ENCODE results near the gene SNAP47.

The SNAP47 gene

DNA sequence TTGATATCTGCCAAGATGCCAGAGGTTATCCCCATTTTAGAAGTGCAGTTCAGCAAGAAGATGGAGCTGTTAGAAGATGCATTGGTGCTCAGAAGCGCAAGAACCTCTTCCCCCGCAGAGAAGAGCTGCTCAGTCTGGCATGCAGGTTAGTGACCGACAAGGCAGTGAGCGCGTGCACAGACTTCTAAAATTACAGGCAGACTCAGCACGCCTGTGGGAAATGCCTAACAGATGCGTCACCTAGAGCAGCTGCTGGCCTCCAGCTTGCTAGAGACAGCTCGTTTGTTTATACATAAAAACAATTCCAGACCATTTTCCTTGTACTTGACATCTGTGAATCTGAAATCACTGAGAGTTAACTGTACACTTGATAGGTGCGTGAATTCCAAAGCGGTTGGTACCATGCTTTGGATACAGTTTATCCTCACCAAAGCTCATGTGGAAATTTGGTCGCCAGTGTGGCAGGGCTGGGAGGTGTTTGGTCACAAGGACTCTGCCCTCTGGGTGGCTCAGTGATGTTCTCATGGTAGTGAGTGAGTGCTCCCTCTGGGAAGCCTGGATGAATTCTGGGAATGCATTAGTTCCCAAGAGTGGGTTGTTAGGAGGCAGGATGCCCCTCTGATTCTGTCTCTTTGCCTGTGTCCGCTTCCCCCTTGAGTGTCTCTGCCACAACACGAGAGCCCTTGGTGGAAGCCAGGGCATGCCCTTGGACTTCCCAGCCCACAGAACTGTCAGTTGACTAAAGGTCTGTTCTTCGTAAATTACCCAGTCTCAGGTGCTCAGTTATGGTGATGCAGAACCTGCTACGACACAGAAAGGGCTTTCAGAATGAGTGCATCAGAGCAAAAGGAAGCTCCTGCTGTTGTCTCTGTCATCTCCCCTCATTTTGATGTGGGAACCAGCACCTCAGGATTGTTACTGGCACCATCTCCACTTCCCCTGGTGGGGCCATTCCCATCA is 24.4 kb downstream of the SNAP47 start:
- Histone ChIP-seq H3K9ac (ENCODE audit: low read length) (no peak overlapping the region), H3K4me3 (ENCODE audit: low read depth, low read length, poor library complexity, severe bottlenecking) (no peak overlapping the region), H3K27me3 (ENCODE audit: insufficient read depth, low read length) (no peaks in the 10 kb centered on the region), H3K4me2 (ENCODE audit: low read length) (no peak overlapping the region), H3F3A (ENCODE audit: insufficient read depth, low read length) (no peaks in the 10 kb centered on the region), H3K4me1 (ENCODE audit: insufficient read depth, low read length, severe bottlenecking) (peaks cover 4% of the 10 kb centered on the region), H3K27ac (ENCODE audit: low read depth, low read length, poor library complexity, severe bottlenecking) (no peak overlapping the region), H3K9me2 (ENCODE audit: low read depth, low read length) (no peaks in the 10 kb centered on the region), H3K9me3 (ENCODE audit: low read length) (no peaks in the 10 kb centered on the region), H2AFZ (ENCODE audit: low read length) (no peak overlapping the region), H3K36me3 (ENCODE audit: insufficient read depth, low read length) (peaks cover 51% of the 10 kb centered on the region), H3K79me2 (ENCODE audit: insufficient read depth, low read length) (no peaks in the 10 kb centered on the region), H4K20me1 (ENCODE audit: insufficient read depth, low read length) (no peaks in the 10 kb centered on the region)
- no peak for TF ChIP-seq EZH2 (IDR thresholded peaks at IDR 0.05; ENCODE audit: borderline replicate concordance, low read length)
- TF ChIP-seq, protein P1, sequence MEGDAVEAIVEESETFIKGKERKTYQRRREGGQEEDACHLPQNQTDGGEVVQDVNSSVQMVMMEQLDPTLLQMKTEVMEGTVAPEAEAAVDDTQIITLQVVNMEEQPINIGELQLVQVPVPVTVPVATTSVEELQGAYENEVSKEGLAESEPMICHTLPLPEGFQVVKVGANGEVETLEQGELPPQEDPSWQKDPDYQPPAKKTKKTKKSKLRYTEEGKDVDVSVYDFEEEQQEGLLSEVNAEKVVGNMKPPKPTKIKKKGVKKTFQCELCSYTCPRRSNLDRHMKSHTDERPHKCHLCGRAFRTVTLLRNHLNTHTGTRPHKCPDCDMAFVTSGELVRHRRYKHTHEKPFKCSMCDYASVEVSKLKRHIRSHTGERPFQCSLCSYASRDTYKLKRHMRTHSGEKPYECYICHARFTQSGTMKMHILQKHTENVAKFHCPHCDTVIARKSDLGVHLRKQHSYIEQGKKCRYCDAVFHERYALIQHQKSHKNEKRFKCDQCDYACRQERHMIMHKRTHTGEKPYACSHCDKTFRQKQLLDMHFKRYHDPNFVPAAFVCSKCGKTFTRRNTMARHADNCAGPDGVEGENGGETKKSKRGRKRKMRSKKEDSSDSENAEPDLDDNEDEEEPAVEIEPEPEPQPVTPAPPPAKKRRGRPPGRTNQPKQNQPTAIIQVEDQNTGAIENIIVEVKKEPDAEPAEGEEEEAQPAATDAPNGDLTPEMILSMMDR (IDR thresholded peaks at IDR 0.05; ENCODE audit: low read length) = no peak

- Histone ChIP-seq H3K27ac (ENCODE audit: low read depth, low read length, poor library complexity, severe bottlenecking) (no peak overlapping the region), H3K27me3 (ENCODE audit: insufficient read depth, low read length) (no peaks in the 10 kb centered on the region), H3F3A (ENCODE audit: insufficient read depth, low read length) (no peaks in the 10 kb centered on the region), H3K4me1 (ENCODE audit: insufficient read depth, low read length, severe bottlenecking) (peaks cover 4% of the 10 kb centered on the region), H3K9me3 (ENCODE audit: low read length) (no peaks in the 10 kb centered on the region), H3K4me2 (ENCODE audit: low read length) (no peak overlapping the region), H3K4me3 (ENCODE audit: low read depth, low read length, poor library complexity, severe bottlenecking) (no peak overlapping the region), H3K9me2 (ENCODE audit: low read depth, low read length) (no peaks in the 10 kb centered on the region), H3K36me3 (ENCODE audit: insufficient read depth, low read length) (peaks cover 51% of the 10 kb centered on the region), H3K79me2 (ENCODE audit: insufficient read depth, low read length) (no peaks in the 10 kb centered on the region), H3K9ac (ENCODE audit: low read length) (no peak overlapping the region), H4K20me1 (ENCODE audit: insufficient read depth, low read length) (no peaks in the 10 kb centered on the region), H2AFZ (ENCODE audit: low read length) (no peak overlapping the region)
- TF ChIP-seq EZH2 (IDR thresholded peaks at IDR 0.05; ENCODE audit: borderline replicate concordance, low read length) = no peak
- TF ChIP-seq, protein P1 (IDR thresholded peaks at IDR 0.05; ENCODE audit: low read length) = no peak
These were observed 25.1 kb downstream of the SNAP47 start for GRCh38 chr1:227760377-227760776.

DNA sequence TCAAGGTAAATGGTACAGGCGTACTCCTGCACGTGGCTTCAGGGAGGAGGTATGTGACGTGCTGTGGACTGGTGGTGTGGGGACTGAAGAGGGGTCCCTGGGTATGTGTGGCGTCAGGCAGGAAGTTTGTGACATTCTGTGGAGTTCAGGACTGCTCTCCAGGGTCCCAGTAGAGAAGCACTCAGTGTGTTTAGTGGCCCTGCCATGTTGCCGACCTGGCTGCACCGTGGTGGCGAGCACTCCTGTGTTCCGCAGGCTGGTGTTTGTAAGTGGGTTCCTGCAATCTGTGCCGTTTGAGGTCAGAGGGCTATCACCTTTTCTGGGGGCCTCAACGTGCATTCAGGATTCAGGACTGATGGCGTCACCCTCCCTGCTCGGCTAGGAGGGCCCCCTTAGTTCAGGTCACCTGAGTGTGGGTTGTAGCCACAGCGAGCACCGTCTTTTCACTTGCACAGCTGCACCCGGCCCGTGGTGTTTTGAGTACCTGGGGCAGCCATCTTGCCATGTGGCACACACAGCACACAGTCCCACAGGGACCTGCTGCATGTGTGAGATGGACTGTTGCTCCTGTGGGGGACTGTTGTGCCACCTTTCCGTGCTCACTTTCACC is 26.5 kb downstream of the SNAP47 start:
- no peak overlapping the region for H3K4me2 ChIP-seq (ENCODE audit: low read length)
- no peaks in the 10 kb centered on the region for H4K20me1 ChIP-seq (ENCODE audit: insufficient read depth, low read length)

More for the DNA sequence above, 26.5 kb downstream of the SNAP47 start:
- TF ChIP-seq, protein P1 (IDR thresholded peaks at IDR 0.05; ENCODE audit: low read length) = no peak
- TF ChIP-seq EZH2 (IDR thresholded peaks at IDR 0.05; ENCODE audit: borderline replicate concordance, low read length) = no peak
- Histone ChIP-seq H3K79me2 (ENCODE audit: insufficient read depth, low read length) (no peaks in the 10 kb centered on the region), H3K4me3 (ENCODE audit: low read depth, low read length, poor library complexity, severe bottlenecking) (no peak overlapping the region), H3K9ac (ENCODE audit: low read length) (no peak overlapping the region), H3K4me1 (ENCODE audit: insufficient read depth, low read length, severe bottlenecking) (peaks cover 4% of the 10 kb centered on the region), H3K36me3 (ENCODE audit: insufficient read depth, low read length) (peaks cover 45% of the 10 kb centered on the region), H3K27me3 (ENCODE audit: insufficient read depth, low read length) (no peaks in the 10 kb centered on the region), H3K27ac (ENCODE audit: low read depth, low read length, poor library complexity, severe bottlenecking) (no peak overlapping the region), H3F3A (ENCODE audit: insufficient read depth, low read length) (no peaks in the 10 kb centered on the region), H2AFZ (ENCODE audit: low read length) (no peak overlapping the region), H3K9me3 (ENCODE audit: low read length) (no peaks in the 10 kb centered on the region), H3K9me2 (ENCODE audit: low read depth, low read length) (no peaks in the 10 kb centered on the region)

Measured in OCI-LY1 (cell line).